Keratinocyte (primary cell): ENCODE results near the gene DDIT4. TPM values are rescaled to one million over a fixed set of nuclear protein-coding genes. Genes with fewer than 3 reads are reported as not detected.

ENCODE experiments used
- DNase-seq: peaks from one replicate; pipeline ENCODE4 v3.0.0-alpha.2; 2011; ENCODE audit warnings: low read depth, missing footprints, low spot score
- FAIRE-seq: peaks from 2 replicates; lab custom pipeline; 2011; peaks lifted over from hg19 to GRCh38; lab: Jason Lieb, UNC
- H2AFZ ChIP-seq: 2 replicates; pipeline ENCODE4 v1.6.0; 2012; ENCODE audit warnings: low read length, control low read depth, inconsistent platforms; ENCODE audit not compliant: control insufficient read depth
- H3K27ac ChIP-seq: 2 replicates; pipeline ENCODE4 v1.5.1; 2011; ENCODE audit warnings: low read length; ENCODE audit not compliant: control insufficient read depth, insufficient read depth
- H3K27me3 ChIP-seq: 3 replicates; pipeline ENCODE4 v1.6.0; 2011; ENCODE audit warnings: low read length; ENCODE audit not compliant: control insufficient read depth, insufficient read depth; ENCODE audit errors: extremely low read depth
- H3K36me3 ChIP-seq, 2 experiments: 2 replicates in 1 of 2; 3 replicates in 1 of 2; pipeline ENCODE4 v1.5.1; 2011; ENCODE audit warnings: low read length in 2 of 2, mild to moderate bottlenecking in 1 of 2; ENCODE audit not compliant: control insufficient read depth in 2 of 2, insufficient read depth in 2 of 2; ENCODE audit errors: extremely low read depth in 1 of 2
- H3K4me1 ChIP-seq: 3 replicates; pipeline ENCODE4 v1.5.1; 2011; ENCODE audit warnings: low read length; ENCODE audit not compliant: control insufficient read depth, insufficient read depth; ENCODE audit errors: extremely low read depth
- H3K4me2 ChIP-seq: 3 replicates; pipeline ENCODE4 v1.6.0; 2011; ENCODE audit warnings: low read depth, low read length; ENCODE audit not compliant: control insufficient read depth, insufficient read depth; ENCODE audit errors: extremely low read depth
- H3K4me3 ChIP-seq, 3 experiments: fragments of 200-600 bp in 1 of 3; sonication (generic) in 1 of 3; 2 replicates in 2 of 3; 3 replicates in 1 of 3; pipeline ENCODE4 v1.5.1; 2011 to 2016; ENCODE audit warnings: low read length in 3 of 3, mild to moderate bottlenecking in 3 of 3, control low read depth in 2 of 3, inconsistent platforms in 1 of 3, low read depth in 1 of 3, mixed read lengths in 1 of 3, mixed run types in 1 of 3, moderate library complexity in 1 of 3; ENCODE audit not compliant: control insufficient read depth in 2 of 3, insufficient read depth in 2 of 3; ENCODE audit errors: extremely low read depth in 1 of 3
- H3K79me2 ChIP-seq: 2 replicates; pipeline ENCODE4 v1.6.0; 2012; ENCODE audit warnings: low read length; ENCODE audit not compliant: control insufficient read depth, insufficient read depth
- H3K9ac ChIP-seq: 3 replicates; pipeline ENCODE4 v1.6.0; 2011; ENCODE audit warnings: low read length; ENCODE audit not compliant: control insufficient read depth, insufficient read depth; ENCODE audit errors: extremely low read depth
- H3K9me1 ChIP-seq: 3 replicates; pipeline ENCODE4 v1.6.0; 2011; ENCODE audit warnings: low read length; ENCODE audit not compliant: control insufficient read depth, insufficient read depth; ENCODE audit errors: extremely low read depth
- H3K9me3 ChIP-seq: 2 replicates; pipeline ENCODE4 v1.5.1; 2012; ENCODE audit warnings: low read depth, low read length; ENCODE audit not compliant: control insufficient read depth
- H4K20me1 ChIP-seq: 3 replicates; pipeline ENCODE4 v1.6.0; 2011; ENCODE audit warnings: low read length; ENCODE audit not compliant: control insufficient read depth, insufficient read depth; ENCODE audit errors: extremely low read depth
- EZH2 ChIP-seq: IDR thresholded peaks from one replicate; pipeline ENCODE4 v1.6.1; 2012; ENCODE audit warnings: inconsistent platforms, mild to moderate bottlenecking, low read length, moderate library complexity
- dilution Hi-C: fragments of 300-500 bp; cut with MboI; formaldehyde crosslinking; loops from one replicate; pipeline ENCODE4 v1.7.0; 2020; ENCODE audit warnings: low sequenced_read_pairs; ENCODE audit not compliant: extremely low pct_ligation_motif_present
- polyA plus RNA-seq, 5 experiments: library from polyadenylated mRNA; depleted of rRNA in 3 of 5; stranded (reverse) in 3 of 5; stranded (forward) in 1 of 5; unstranded in 1 of 5; fragments of >200 nt; gene quantifications; 1 replicate in 1 of 5; 2 replicates in 3 of 5; 3 replicates in 1 of 5; pipeline versions ENCODE4 v1.2.1 to v1.2.3, GENCODE V29; 2011 to 2012; ENCODE audit warnings: missing spikeins in 2 of 5, low read depth in 1 of 5, low replicate concordance in 1 of 5
- TF ChIP-seq, protein P1 (sequence below), 3 experiments: IDR thresholded peaks in 1 of 3; conservative IDR thresholded peaks in 1 of 3; optimal IDR thresholded peaks in 1 of 3; 2 replicates in 2 of 3; 3 replicates in 1 of 3; pipeline versions ENCODE3 to v1.5.1; 2011; ENCODE audit warnings: low read length in 3 of 3, mild to moderate bottlenecking in 3 of 3, moderate library complexity in 2 of 3, control low read depth in 1 of 3, inconsistent platforms in 1 of 3; ENCODE audit not compliant: insufficient read depth in 2 of 3; ENCODE audit errors: extremely low read depth in 1 of 3

The DDIT4 gene
- polyA plus RNA-seq, 1 donor (not counting 4 experiments of a cell fraction or from before 2014, with no cell fraction given): 248 TPM

DNA sequence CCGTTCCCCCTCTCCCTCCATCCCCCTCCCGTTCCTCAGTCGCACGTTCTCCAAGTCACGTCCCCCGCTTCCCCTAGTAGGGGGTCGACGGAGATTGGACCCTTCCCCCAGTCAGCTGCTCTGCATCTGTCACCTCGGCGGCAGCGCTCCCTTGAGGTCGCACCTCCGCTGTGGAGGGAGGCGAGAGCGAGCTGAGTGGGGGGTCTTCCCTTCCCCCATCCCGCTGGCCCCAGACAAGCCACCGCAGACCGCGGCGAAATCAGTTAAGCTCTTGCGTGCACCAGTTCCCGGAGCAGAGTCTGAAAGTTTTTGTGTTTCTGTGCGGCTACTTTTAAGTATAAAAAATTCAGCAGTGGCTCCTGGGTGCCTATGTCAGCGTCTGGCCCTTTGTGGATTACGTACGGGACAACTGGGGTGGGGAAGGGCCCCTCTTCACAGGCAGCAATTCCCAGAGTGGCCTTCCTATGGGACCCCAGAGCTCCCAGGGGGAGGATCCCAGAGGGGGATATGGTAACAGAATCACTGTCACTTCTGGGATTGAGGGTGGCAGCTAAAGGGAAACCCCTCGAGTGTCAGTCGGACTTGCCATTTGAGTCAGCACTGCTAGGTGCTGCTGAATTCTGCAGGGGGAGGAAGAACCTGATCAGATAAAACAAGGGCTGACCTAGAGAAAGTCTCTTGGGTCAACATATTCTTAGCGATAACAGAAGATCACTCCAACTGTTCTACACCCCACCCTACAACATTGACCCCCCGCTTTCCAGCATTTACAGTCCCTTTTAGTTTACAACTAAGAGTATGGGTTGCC is 12.5 kb upstream of the DDIT4 start:
- dilution Hi-C loops: no loop called here
- Histone ChIP-seq H2AFZ (peak overlapping the region; percentile 35), H3K4me2 (peak overlapping the region; percentile 84), H3K4me1 (peaks cover 55% of the 10 kb centered on the region), H3K4me3 (peak overlapping the region; percentile 13 to 65 (median 60)), H3K27ac (peak overlapping the region; percentile 94), H3K27me3 (no peaks in the 10 kb centered on the region), H3K36me3 (no peaks in the 10 kb centered on the region), H4K20me1 (no peaks in the 10 kb centered on the region), H3K9me1 (peaks cover 2% of the 10 kb centered on the region), H3K9ac (peak overlapping the region; percentile 81), H3K79me2 (no peaks in the 10 kb centered on the region), H3K9me3 (no peaks in the 10 kb centered on the region)
- TF ChIP-seq, protein P1, sequence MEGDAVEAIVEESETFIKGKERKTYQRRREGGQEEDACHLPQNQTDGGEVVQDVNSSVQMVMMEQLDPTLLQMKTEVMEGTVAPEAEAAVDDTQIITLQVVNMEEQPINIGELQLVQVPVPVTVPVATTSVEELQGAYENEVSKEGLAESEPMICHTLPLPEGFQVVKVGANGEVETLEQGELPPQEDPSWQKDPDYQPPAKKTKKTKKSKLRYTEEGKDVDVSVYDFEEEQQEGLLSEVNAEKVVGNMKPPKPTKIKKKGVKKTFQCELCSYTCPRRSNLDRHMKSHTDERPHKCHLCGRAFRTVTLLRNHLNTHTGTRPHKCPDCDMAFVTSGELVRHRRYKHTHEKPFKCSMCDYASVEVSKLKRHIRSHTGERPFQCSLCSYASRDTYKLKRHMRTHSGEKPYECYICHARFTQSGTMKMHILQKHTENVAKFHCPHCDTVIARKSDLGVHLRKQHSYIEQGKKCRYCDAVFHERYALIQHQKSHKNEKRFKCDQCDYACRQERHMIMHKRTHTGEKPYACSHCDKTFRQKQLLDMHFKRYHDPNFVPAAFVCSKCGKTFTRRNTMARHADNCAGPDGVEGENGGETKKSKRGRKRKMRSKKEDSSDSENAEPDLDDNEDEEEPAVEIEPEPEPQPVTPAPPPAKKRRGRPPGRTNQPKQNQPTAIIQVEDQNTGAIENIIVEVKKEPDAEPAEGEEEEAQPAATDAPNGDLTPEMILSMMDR (optimal IDR thresholded peaks at IDR 0.05 in 1 of 3, IDR thresholded peaks at IDR 0.05 in 1 of 3, conservative IDR thresholded peaks at IDR 0.05 in 1 of 3; ENCODE audit: extremely low read depth in 1 of 3, insufficient read depth in 2 of 3, low read length in 3 of 3): peak in 1 of 3 experiments; percentile 12
- no peak for TF ChIP-seq EZH2
- DNase-seq (no peak), FAIRE-seq (no peak)

DNA sequence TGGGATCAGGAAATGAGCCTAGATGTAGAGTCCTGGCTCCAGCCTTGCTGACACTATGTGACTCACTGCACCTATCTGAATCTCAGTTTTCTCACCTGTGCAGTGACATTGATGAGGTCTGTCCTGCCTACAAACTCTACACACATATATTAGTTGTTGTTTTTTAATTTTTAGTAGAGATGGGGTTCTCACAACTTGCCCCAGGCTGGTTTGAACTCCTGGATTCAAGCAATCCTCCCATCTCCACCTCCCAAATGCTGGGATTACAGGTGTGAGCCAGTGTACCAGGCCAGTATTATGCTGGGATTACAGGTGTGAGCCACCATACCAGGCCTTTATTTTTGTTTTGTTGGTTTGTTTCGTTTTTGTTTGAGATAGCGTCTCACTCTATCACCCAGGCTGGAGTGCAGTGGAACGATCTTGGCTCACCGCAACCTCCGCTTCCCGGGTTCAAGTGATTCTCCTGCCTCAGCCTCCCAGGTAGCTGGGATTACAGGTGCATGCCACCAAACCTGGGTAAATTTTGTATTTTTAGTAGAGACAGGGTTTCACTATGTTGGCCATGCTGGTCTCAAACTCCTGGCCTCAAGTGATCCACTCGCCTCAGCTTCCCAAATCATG is 11.8 kb upstream of the DDIT4 start:
- Histone ChIP-seq H3K9me3 (no peaks in the 10 kb centered on the region), H3K4me2 (peak overlapping the region; percentile 84), H4K20me1 (no peaks in the 10 kb centered on the region), H3K79me2 (no peaks in the 10 kb centered on the region), H3K36me3 (no peaks in the 10 kb centered on the region), H3K9ac (peak overlapping the region; percentile 81), H3K9me1 (peaks cover 2% of the 10 kb centered on the region), H3K27ac (peak overlapping the region; percentile 94), H3K4me3 (peak overlapping the region in 1 of 3 experiments; percentile 65), H3K27me3 (no peaks in the 10 kb centered on the region), H3K4me1 (peaks cover 53% of the 10 kb centered on the region), H2AFZ (no peak overlapping the region)
- TF ChIP-seq, protein P1 (optimal IDR thresholded peaks at IDR 0.05 in 1 of 3, IDR thresholded peaks at IDR 0.05 in 1 of 3, conservative IDR thresholded peaks at IDR 0.05 in 1 of 3; ENCODE audit: extremely low read depth in 1 of 3, insufficient read depth in 2 of 3, low read length in 3 of 3): no peak
- TF ChIP-seq EZH2: no peak
- FAIRE-seq (peak; percentile 92), DNase-seq (no peak)
- dilution Hi-C loops: no loop called here
